Spleen (tissue), 11 donors: ENCODE data around the gene PIGQ. TPM values are rescaled to one million over a fixed set of nuclear protein-coding genes. Genes with fewer than 3 reads are reported as not detected.

Source experiments
- DNase-seq: peaks from one replicate; pipeline ENCODE4 v3.0.0-alpha.2; 2020
- H3K27ac ChIP-seq, 8 donors: fragments of 200-600 bp; sonication (generic) in 7 of 8; 1 replicate in 4 of 8; 2 replicates in 4 of 8; pipeline versions ENCODE4 v1.5.0 to v1.8.0; 2016 to 2021; ENCODE audit warnings: inconsistent platforms in 4 of 8, mild to moderate bottlenecking in 4 of 8, moderate library complexity in 1 of 8
- H3K27me3 ChIP-seq, 7 donors: fragments of 200-600 bp; sonication (generic) in 6 of 7; replicated peaks in 1 of 7; 1 replicate in 4 of 7; 2 replicates in 3 of 7; pipeline versions ENCODE4 v1.5.0 to v1.8.0; 2016 to 2021; ENCODE audit warnings: inconsistent platforms in 3 of 7, mild to moderate bottlenecking in 1 of 7
- H3K36me3 ChIP-seq, 6 donors: fragments of 200-600 bp; sonication (generic) in 5 of 6; 1 replicate in 4 of 6; 2 replicates in 2 of 6; pipeline versions ENCODE4 v1.5.0 to v1.8.0; 2016 to 2021; ENCODE audit warnings: inconsistent platforms in 2 of 6
- H3K4me1 ChIP-seq, 6 donors: fragments of 200-600 bp; sonication (generic) in 5 of 6; 1 replicate in 3 of 6; 2 replicates in 3 of 6; pipeline versions ENCODE4 v1.5.0 to v1.8.0; 2016 to 2021; ENCODE audit warnings: inconsistent platforms in 3 of 6
- H3K4me3 ChIP-seq, 8 donors: fragments of 200-600 bp; sonication (generic) in 7 of 8; 1 replicate in 4 of 8; 2 replicates in 4 of 8; pipeline versions ENCODE4 v1.5.0 to v1.8.0; 2016 to 2021; ENCODE audit warnings: inconsistent platforms in 4 of 8, mild to moderate bottlenecking in 4 of 8, moderate library complexity in 2 of 8
- H3K9me3 ChIP-seq, 8 donors: fragments of 200-600 bp; sonication (generic) in 7 of 8; 1 replicate in 4 of 8; 2 replicates in 4 of 8; pipeline versions ENCODE4 v1.5.0 to v1.8.0; 2016 to 2021; ENCODE audit warnings: inconsistent platforms in 4 of 8
- POLR2A ChIP-seq, 3 donors: fragments of 450-650 bp; IDR thresholded peaks; one replicate each; pipeline ENCODE4 v1.5.1; 2017; ENCODE audit warnings: antibody characterized with exemption in 3 of 3, mild to moderate bottlenecking in 1 of 3
- POLR2AphosphoS5 ChIP-seq, 3 donors: sonication (generic); formaldehyde crosslinking; IDR thresholded peaks; one replicate each; pipeline ENCODE4 v1.5.1; 2017; ENCODE audit warnings: antibody characterized with exemption in 3 of 3
- WGBS, 5 donors: extraction: QIAGEN DNeasy Blood & Tissue Kit in 3 of 5; methylation state at CpG; one replicate each; pipeline versions ENCODE4 v1.1.5 to v1.1.7; 2013 to 2018; 5-methylcytosine and 5-hydroxymethylcytosine counted together
- intact Hi-C: fragments of 100-400 bp; cut with DNase I; formaldehyde crosslinking; loops from one replicate; pipeline ENCODE4 v1.15.0; 2023; ENCODE audit warnings: low total_unique reads
- polyA plus RNA-seq, 3 donors: library from polyadenylated mRNA; stranded (reverse); fragments of 200-250 nt; gene quantifications; one replicate each; pipeline ENCODE4 v1.2.1, GENCODE V29; 2013
- total RNA-seq, 7 donors: library from RNA; depleted of rRNA in 3 of 7; stranded (reverse); fragments of >200 nt in 3 of 7; fragmentation: NEBNext Ultra II Directional in 4 of 7; extraction: Animal tissue kit (Norgen Biotek cat#: 25700) in 4 of 7; gene quantifications; one replicate each; pipeline versions ENCODE4 v1.1.0 to v1.2.1, GENCODE V29; 2016 to 2021
- TF ChIP-seq, protein P1 (sequence below), 11 experiments: fragments of 200-600 bp in 7 of 11; fragments of 450-650 bp in 4 of 11; sonication (generic) in 4 of 11; IDR thresholded peaks in 8 of 11; conservative IDR thresholded peaks in 3 of 11; 1 replicate in 7 of 11; 2 replicates in 4 of 11; pipeline versions ENCODE4 v1.4.0 to v1.8.0; 2016 to 2021; ENCODE audit warnings: antibody characterized with exemption in 11 of 11, inconsistent platforms in 4 of 11, mild to moderate bottlenecking in 1 of 11
- donor health status: healthy with polysubstance abuse.
- donor health status: DM: no; HTN: no; CAD: no; lungs with moderate emphysema.
- donor health status: DM: no; HTN: no; CAD: no.
- donor health status: Bipolar disorder and iron deficiency.
- donor health status: healthy.
- donor health status: DM: no; HTN: no; CAD: no.
- donor health status: DM: yes; HTN: yes; CAD: no.

The PIGQ gene
- total and polyA plus RNA-seq, 10 donors = 20.7 to 70.5 (median 39.8) TPM

DNA sequence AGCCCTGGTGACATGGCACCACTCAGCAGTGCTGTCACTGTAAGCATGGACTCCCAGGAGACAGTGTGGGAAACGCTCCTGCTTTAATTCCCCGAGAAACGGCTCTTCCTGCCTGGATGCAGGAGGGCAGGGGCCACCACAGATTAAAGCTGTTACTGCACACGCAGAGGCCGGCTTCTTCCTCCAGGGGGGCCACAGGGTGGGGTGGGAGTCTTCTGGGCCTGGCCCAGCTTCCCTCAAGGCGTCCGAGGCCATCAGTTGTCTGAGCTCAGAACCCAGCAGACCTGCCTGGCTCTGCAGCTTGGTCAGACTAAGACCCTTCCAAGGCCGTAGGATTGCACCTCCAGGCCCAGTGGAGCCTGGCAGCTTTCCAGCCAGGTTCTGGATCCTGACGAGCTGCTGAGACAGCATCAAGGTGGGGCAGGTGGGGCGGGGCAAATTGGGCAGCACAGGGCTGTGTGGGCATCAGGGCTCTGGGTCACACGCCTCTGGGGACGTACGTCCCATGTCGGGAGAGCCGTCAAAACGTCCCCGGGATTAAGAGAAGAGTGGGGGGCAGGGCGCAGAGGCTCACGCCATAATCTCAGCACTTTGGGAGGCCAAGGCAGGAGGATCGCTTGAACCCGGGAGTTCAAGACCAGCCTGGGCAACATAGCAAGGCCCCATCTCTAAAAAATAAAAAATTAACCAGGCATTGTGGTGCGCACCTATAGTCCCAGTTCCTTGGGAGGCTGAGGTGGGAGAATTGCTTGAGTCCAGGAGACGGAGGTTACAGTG is 47.3 kb upstream of the PIGQ start:
- Histone ChIP-seq H3K9me3 (no peaks in the 10 kb centered on the region), H3K4me3 (no peak overlapping the region), H3K27ac (no peak overlapping the region), H3K36me3 (peaks cover 0 to 38% (median 23%) of the 10 kb centered on the region in 6 donors), H3K4me1 (peaks cover 16 to 46% (median 33%) of the 10 kb centered on the region in 6 donors), H3K27me3 (no peaks in the 10 kb centered on the region)
- no peak for DNase-seq
- TF ChIP-seq, protein P1, sequence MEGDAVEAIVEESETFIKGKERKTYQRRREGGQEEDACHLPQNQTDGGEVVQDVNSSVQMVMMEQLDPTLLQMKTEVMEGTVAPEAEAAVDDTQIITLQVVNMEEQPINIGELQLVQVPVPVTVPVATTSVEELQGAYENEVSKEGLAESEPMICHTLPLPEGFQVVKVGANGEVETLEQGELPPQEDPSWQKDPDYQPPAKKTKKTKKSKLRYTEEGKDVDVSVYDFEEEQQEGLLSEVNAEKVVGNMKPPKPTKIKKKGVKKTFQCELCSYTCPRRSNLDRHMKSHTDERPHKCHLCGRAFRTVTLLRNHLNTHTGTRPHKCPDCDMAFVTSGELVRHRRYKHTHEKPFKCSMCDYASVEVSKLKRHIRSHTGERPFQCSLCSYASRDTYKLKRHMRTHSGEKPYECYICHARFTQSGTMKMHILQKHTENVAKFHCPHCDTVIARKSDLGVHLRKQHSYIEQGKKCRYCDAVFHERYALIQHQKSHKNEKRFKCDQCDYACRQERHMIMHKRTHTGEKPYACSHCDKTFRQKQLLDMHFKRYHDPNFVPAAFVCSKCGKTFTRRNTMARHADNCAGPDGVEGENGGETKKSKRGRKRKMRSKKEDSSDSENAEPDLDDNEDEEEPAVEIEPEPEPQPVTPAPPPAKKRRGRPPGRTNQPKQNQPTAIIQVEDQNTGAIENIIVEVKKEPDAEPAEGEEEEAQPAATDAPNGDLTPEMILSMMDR (IDR thresholded peaks at IDR 0.05 in 8 of 11, conservative IDR thresholded peaks at IDR 0.05 in 3 of 11) = no peak
- TF ChIP-seq POLR2AphosphoS5 (IDR thresholded peaks at IDR 0.05) = peak; percentile 4 to 47 (median 21)
- 73 to 87% (median 78%) methylated on average over 20 to 23 of the region's 23 CpGs for WGBS, 5 donors
- intact Hi-C loops = no loop called here

DNA sequence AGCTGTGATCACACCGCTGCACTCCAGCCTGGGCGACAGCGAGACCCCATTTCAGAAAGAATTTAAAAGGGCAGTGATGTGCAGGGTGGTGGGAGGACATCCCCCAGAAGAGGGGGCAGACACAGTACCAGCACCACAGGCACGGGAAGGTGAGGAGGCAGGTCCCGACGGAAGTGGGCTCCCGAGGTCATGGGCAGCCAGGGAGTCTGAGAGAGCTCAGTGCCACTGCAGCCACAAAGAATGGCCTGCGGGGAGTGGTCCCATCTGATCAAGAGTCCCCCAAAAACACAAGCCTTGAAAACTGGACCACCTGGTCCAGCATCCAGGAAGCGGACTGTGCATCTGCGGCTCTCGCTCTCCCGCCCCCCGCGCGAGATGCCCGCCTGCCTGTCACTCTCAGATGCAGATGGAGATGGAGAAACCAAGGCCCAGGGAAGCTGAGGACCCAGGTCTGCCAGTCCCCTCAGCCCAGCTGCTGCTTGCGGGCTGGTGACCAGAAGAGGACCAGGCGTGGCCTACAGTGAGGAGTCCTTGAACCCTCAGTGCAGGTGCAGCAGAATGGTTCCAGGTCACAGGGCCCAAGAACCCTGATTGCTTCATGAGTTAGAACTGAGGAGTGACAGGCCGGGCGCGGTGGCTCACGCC is 46.5 kb upstream of the PIGQ start:
- H3K36me3 ChIP-seq = peaks cover 0 to 35% (median 23%) of the 10 kb centered on the region in 6 donors
- 88 to 92% (median 90%) methylated on average over 22 of the region's 22 CpGs for WGBS, 5 donors
- no peak overlapping the region for H3K27ac ChIP-seq
- no peak for DNase-seq
- no peak for TF ChIP-seq POLR2A (IDR thresholded peaks at IDR 0.05)
- TF ChIP-seq, protein P1 (IDR thresholded peaks at IDR 0.05 in 8 of 11, conservative IDR thresholded peaks at IDR 0.05 in 3 of 11) = no peak
- TF ChIP-seq POLR2AphosphoS5 (IDR thresholded peaks at IDR 0.05) = peak; percentile 23 to 68 (median 53)
- H3K9me3 ChIP-seq = no peaks in the 10 kb centered on the region
- peaks cover 16 to 49% (median 34%) of the 10 kb centered on the region in 6 donors for H3K4me1 ChIP-seq
- intact Hi-C loops = no loop called here
- no peak overlapping the region for H3K4me3 ChIP-seq
- H3K27me3 ChIP-seq = no peaks in the 10 kb centered on the region

DNA sequence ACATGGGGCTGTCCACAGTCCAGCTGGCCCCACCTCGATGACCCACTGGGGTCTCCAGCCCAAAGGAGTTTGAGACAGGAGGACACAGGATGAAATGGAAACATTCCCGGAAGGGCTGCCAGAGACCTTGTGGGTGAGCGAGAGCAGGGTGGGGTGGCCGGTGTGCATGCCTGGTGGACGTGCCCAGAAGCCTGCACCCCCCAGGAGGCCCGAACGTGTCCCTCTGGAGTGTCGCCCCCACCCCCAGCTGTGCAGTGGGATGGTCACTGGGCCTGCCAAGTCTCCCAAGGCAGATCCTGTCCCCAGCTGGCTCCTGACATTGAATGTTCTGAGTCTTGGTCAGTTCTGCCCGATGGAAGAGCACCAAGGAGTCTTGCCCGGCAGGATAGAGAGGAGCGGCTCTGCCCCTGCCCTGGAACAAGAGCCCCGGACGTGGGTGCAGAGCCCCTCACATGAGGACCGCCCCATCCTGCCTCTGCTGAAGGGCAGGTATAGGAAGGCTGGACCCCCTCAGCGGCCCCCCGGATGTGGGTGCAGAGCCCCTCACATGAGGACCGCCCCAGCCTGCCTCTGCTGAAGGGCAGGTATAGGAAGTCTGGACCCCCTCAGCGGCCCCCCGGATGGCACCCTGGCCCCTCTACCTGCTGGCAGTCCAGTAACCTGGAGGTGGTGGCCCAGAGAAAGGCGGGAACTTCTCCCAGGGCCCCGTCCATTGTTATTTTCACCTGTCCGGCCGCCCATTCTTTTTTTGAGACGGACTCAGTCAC is 45.3 kb upstream of the PIGQ start:
- H3K4me1 ChIP-seq = peaks cover 25 to 61% (median 46%) of the 10 kb centered on the region in 6 donors
- peak overlapping the region in 2 of 8 donors; percentile 27 to 33 for H3K27ac ChIP-seq
- TF ChIP-seq POLR2A (IDR thresholded peaks at IDR 0.05) (no peak), POLR2AphosphoS5 (IDR thresholded peaks at IDR 0.05) (peak; percentile 35 to 55 (median 49))
- intact Hi-C loops = no loop called here
- no peaks in the 10 kb centered on the region for H3K9me3 ChIP-seq
- no peak overlapping the region for H3K4me3 ChIP-seq
- no peaks in the 10 kb centered on the region for H3K27me3 ChIP-seq
- H3K36me3 ChIP-seq = peaks cover 0 to 22% (median 15%) of the 10 kb centered on the region in 6 donors
- WGBS, 5 donors = 78 to 87% (median 81%) methylated on average over 17 to 24 of the region's 24 CpGs
- no peak for DNase-seq

DNA sequence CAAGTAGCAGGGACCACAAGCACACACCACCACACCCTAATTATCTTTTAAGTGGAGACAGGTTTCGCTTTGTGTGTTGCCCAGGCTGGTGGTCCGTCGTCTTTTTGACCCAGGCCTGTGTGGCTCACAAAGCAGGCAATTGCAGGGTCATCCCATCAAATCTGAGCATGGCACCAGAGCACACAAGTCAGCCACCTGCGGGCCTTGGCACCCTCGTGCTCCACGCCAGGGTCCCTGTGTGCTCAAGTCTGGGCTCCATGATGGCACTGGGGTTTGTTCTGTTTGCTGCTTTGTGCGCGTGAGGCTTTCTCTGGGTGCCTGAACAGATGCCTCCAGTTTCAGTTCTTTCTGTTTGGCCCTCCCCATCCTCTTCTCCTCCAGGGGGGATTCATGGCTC is 44.6 kb upstream of the PIGQ start:
- 83 to 96% (median 90%) methylated on average over 8 of the region's 8 CpGs for WGBS, 5 donors
- DNase-seq = no peak

More for the DNA sequence above, 44.6 kb upstream of the PIGQ start:
- H3K27me3 ChIP-seq = no peaks in the 10 kb centered on the region
- H3K4me1 ChIP-seq = peaks cover 31 to 68% (median 53%) of the 10 kb centered on the region in 6 donors
- H3K27ac ChIP-seq = peak overlapping the region in 1 of 8 donors; percentile 100
- no peak for TF ChIP-seq POLR2A (IDR thresholded peaks at IDR 0.05)
- TF ChIP-seq POLR2AphosphoS5 (IDR thresholded peaks at IDR 0.05) = peak in 1 of 3 donors; percentile 54
- no peak overlapping the region for H3K4me3 ChIP-seq
- H3K9me3 ChIP-seq = no peaks in the 10 kb centered on the region
- intact Hi-C loops = no loop called here
- H3K36me3 ChIP-seq = peaks cover 0 to 18% (median 9%) of the 10 kb centered on the region in 6 donors
